ENCODE measurements around the gene ECI2. TPM values are rescaled to one million over a fixed set of nuclear protein-coding genes. Genes with fewer than 3 reads are reported as not detected.

ECI2 gene
- total and polyA plus RNA-seq, 2 donors (not counting 1 experiment from before 2014, with no cell fraction given): 15.2 to 28.3 TPM

- no peak overlapping the region for H3K27ac ChIP-seq (ENCODE audit: low read length in 2 of 2)
- ATAC-seq (ENCODE audit: low read depth) (no peak), DNase-seq (no peak)
- POLR2A ChIA-PET: no interaction called here
- H3K4me3 ChIP-seq (ENCODE audit: control extremely low read depth in 1 of 5, extremely low read depth in 1 of 5, insufficient read depth in 1 of 5, low read depth in 2 of 5, low read length in 4 of 5): no peak overlapping the region
- no peaks in the 10 kb centered on the region for H3K4me1 Mint-ChIP-seq
- no peak overlapping the region for H3K27ac Mint-ChIP-seq
- H3K9me3 ChIP-seq (ENCODE audit: control extremely low read depth in 1 of 3, control insufficient read depth in 2 of 3, insufficient read depth in 1 of 3, low read length in 2 of 3): no peaks in the 10 kb centered on the region
- H2AFZ ChIP-seq (ENCODE audit: insufficient read depth, low read depth, low read length, poor library complexity, severe bottlenecking): no peak overlapping the region
- H3K79me2 ChIP-seq (ENCODE audit: control insufficient read depth, insufficient read depth, low read length): no peaks in the 10 kb centered on the region
- CTCF ChIA-PET: no interaction called here
- no peak overlapping the region for H3K4me2 ChIP-seq (replicated peaks; ENCODE audit: low read depth, low read length, poor library complexity, severe bottlenecking)
- no peak overlapping the region for H3K4me3 Mint-ChIP-seq
- no peak overlapping the region for H3K9ac ChIP-seq (ENCODE audit: low read length)
- H4K20me1 ChIP-seq (ENCODE audit: control insufficient read depth, insufficient read depth, low read length, poor library complexity, severe bottlenecking): no peaks in the 10 kb centered on the region
- no peaks in the 10 kb centered on the region for H3K36me3 ChIP-seq (replicated peaks in 1 of 2; ENCODE audit: control extremely low read depth in 1 of 2, control insufficient read depth in 1 of 2, extremely low read depth in 1 of 2, insufficient read depth in 2 of 2, low read length in 1 of 2)
- H3K9me3 Mint-ChIP-seq (ENCODE audit: insufficient read depth): no peaks in the 10 kb centered on the region
- intact Hi-C loops (cut with micrococcal nuclease): no loop called here
- 89% methylated on average over 5 of the region's 6 CpGs for WGBS (ENCODE audit: insufficient coverage)
- TF ChIP-seq EZH2 (IDR thresholded peaks at IDR 0.05; ENCODE audit: borderline replicate concordance, insufficient read depth, low read depth, low read length, poor library complexity, severe bottlenecking) (no peak), CTCF (IDR thresholded peaks at IDR 0.05) (no peak)
- peaks cover 0 to 5% (median 0%) of the 10 kb centered on the region in 4 experiments for H3K27me3 ChIP-seq (replicated peaks in 1 of 4; ENCODE audit: control extremely low read depth in 1 of 4, control insufficient read depth in 3 of 4, insufficient read depth in 4 of 4, low read length in 3 of 4)
- no peaks in the 10 kb centered on the region for H3K4me1 ChIP-seq (ENCODE audit: control insufficient read depth in 2 of 2, insufficient read depth in 2 of 2, low read length in 2 of 2)
- peaks cover 4% of the 10 kb centered on the region for H3K27me3 Mint-ChIP-seq
Measured at GRCh38 chr6:4102687-4103244, 32.6 kb downstream of the ECI2 start.

- CTCF ChIA-PET: no interaction called here
- H3K27ac Mint-ChIP-seq: no peak overlapping the region
- no peak for ATAC-seq (ENCODE audit: low read depth)
Measured at GRCh38 chr6:4101298-4101697, 34.1 kb downstream of the ECI2 start.

More at GRCh38 chr6:4101298-4101697, 34.1 kb downstream of the ECI2 start:
- intact Hi-C loops (cut with micrococcal nuclease): no loop called here
- 50% methylated on average over 2 of the region's 3 CpGs for WGBS (ENCODE audit: insufficient coverage)
- Histone ChIP-seq H3K36me3 (replicated peaks in 1 of 2; ENCODE audit: control extremely low read depth in 1 of 2, control insufficient read depth in 1 of 2, extremely low read depth in 1 of 2, insufficient read depth in 2 of 2, low read length in 1 of 2) (no peaks in the 10 kb centered on the region), H3K27ac (ENCODE audit: low read length in 2 of 2) (no peak overlapping the region), H4K20me1 (ENCODE audit: control insufficient read depth, insufficient read depth, low read length, poor library complexity, severe bottlenecking) (no peaks in the 10 kb centered on the region), H3K4me2 (replicated peaks; ENCODE audit: low read depth, low read length, poor library complexity, severe bottlenecking) (no peak overlapping the region), H3K9ac (ENCODE audit: low read length) (no peak overlapping the region), H3K4me3 (ENCODE audit: control extremely low read depth in 1 of 5, extremely low read depth in 1 of 5, insufficient read depth in 1 of 5, low read depth in 2 of 5, low read length in 4 of 5) (no peak overlapping the region), H3K27me3 (replicated peaks in 1 of 4; ENCODE audit: control extremely low read depth in 1 of 4, control insufficient read depth in 3 of 4, insufficient read depth in 4 of 4, low read length in 3 of 4) (peaks cover 0 to 5% (median 0%) of the 10 kb centered on the region in 4 experiments), H3K79me2 (ENCODE audit: control insufficient read depth, insufficient read depth, low read length) (no peaks in the 10 kb centered on the region), H3K9me3 (ENCODE audit: control extremely low read depth in 1 of 3, control insufficient read depth in 2 of 3, insufficient read depth in 1 of 3, low read length in 2 of 3) (no peaks in the 10 kb centered on the region), H3K4me1 (ENCODE audit: control insufficient read depth in 2 of 2, insufficient read depth in 2 of 2, low read length in 2 of 2) (no peaks in the 10 kb centered on the region), H2AFZ (ENCODE audit: insufficient read depth, low read depth, low read length, poor library complexity, severe bottlenecking) (no peak overlapping the region)
- POLR2A ChIA-PET: no interaction called here
- TF ChIP-seq EZH2 (IDR thresholded peaks at IDR 0.05; ENCODE audit: borderline replicate concordance, insufficient read depth, low read depth, low read length, poor library complexity, severe bottlenecking) (no peak), CTCF (IDR thresholded peaks at IDR 0.05) (no peak)
- H3K27me3 Mint-ChIP-seq: peaks cover 4% of the 10 kb centered on the region
- no peaks in the 10 kb centered on the region for H3K4me1 Mint-ChIP-seq
- H3K4me3 Mint-ChIP-seq: no peak overlapping the region
- no peak for DNase-seq
- H3K9me3 Mint-ChIP-seq (ENCODE audit: insufficient read depth): no peaks in the 10 kb centered on the region

All from B cell (primary cell).